ENCODE measurements around the gene LCLAT1.

LCLAT1 gene

DNA sequence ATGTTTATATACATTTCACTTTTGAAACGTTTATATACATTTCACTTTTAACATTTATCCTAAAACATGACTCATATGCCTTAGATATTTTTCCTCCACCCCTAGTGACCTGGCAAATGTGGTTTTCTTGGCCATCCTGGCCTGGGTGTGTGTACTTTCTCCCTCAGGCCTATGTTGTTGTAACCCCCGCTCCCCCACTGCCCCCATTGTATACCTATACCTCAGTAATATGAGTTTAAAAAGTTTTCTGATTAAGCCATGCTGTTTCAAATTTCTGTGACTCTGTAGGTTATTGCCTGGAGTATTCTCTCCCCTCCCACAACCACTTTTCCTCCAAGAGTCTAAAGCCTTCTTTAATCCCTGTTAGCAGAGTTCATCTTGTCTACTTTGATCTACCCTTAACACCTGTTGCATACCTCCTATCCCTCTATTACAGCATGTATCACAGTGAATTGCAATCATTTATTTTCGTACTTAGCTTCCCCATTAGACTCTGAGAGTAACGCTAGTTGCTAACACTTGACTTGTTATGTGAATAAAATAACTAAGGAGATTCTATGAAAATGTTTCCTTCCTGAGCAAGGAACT, 67.9 kb downstream of the LCLAT1 start:
- DNase-seq (ENCODE audit: low read depth in 2 of 2) = no peak

DNA sequence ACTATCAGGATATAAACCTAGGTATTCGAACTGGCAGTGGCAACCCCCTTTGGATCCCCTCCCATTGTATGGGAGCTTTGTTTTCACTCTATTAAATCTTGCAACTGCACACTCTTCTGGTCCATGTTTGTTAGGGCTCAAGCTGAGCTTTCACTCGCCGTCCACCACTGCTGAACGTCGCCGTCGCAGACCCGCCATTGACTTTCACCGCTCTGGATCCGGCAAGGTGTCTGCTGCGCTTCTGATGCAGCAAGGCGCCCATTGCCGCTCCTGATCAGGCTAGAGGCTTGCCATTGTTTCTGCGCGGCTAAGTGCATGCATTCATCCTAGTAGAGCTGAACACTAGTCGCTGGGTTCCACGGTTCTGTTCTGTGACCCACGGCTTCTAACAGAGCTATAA, 69.1 kb downstream of the LCLAT1 start:
- DNase-seq (ENCODE audit: low read depth in 2 of 2) = no peak

DNA sequence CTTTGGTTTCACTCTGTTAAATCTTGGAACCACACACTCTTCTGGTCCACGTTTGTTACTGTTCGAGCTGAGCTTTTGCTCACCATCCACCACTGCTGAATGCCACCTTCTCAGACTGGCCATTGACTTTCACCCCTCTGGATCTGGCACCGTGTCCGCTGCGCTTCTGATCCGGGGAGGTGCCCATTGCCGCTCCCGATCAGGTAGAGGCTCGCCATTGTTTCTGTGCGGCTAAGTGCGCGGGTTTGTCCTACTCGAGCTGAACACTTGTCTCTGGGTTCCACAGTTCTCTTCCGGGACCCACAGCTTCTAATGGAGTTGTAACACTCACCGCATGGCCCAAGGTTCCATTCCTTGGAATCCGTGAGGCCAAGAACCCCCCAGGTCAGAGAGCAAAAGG, 72.8 kb downstream of the LCLAT1 start:
- no peak for DNase-seq (ENCODE audit: low read depth in 2 of 2)

DNA sequence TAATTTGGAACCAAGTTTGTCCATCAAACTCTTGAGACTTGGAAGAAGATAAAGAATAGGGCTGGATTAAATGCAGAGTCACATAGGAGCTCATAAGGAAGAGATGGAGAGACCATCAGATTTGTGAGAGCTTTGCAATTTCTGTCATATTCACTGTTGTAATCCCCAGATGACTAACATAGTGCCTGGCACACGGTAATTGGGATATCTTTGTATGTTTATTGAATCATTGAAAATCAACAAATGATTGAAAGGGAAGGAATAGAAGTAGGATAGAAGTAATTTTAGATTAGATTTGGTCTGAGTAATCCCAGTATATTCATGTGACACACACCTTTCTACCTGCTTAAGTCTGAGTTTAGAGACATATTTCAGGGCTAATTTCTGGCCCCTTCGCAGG, 75.4 kb downstream of the LCLAT1 start:
- DNase-seq (ENCODE audit: low read depth in 2 of 2) = no peak

DNA sequence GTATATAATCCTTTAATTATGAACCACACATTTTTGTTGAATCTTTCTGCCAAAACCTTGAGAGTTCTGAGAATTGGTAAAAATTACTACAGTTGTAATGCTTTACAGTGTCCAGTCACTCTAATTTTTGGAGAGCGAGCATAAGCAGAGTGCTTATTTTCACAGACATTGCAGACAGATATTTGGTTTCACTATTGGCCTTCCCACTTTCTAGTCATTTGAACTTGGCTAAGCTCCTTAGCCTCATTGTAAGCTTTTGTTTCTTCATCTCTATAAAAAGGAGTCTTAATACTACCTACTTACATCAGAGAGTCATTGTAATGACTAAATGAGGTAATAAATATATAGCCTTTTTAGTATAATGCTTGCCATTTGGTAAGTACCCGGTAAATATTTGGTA, 80.4 kb downstream of the LCLAT1 start:
- DNase-seq (ENCODE audit: low read depth in 2 of 2) = no peak

DNA sequence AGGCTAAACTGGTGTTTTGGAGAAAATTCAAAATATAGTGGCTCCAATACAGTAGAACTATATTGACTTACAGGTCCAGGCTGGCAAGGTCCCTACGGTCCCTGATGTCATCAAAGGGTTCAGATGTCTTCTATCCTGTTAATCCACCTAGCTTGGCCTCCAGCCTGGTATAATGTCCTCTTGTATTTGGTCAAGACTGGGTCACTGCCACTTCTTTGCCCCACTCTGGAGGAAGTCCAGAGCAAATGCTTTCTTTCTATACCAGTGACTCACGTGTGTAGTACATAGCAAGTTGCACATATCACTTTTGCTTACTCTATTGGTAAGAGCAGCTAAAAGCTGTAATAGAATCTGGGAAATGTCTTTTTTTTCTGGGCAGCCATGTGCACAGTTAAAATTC, 80.8 kb downstream of the LCLAT1 start:
- DNase-seq (ENCODE audit: low read depth in 2 of 2) = no peak

DNA sequence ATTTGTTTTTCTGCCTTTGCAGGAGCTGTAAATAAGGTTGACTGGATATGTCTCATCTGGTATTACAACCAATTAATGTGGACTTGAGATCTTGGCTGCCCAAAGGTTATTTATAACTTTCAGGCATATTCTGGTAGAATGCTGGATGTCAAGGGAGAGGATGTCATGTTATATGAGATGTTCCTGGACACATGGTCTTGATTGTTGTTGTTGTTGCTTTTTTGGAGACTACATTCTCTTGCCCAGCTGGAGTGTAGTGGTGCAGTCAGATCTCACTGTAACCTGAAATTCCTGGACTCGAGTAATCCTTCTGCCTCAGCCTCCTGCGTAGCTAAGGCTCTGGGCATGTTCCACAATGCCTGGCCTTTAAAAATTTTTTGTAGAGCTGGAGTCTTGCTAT, 83.3 kb downstream of the LCLAT1 start:
- no peak for DNase-seq (ENCODE audit: low read depth in 2 of 2)

DNA sequence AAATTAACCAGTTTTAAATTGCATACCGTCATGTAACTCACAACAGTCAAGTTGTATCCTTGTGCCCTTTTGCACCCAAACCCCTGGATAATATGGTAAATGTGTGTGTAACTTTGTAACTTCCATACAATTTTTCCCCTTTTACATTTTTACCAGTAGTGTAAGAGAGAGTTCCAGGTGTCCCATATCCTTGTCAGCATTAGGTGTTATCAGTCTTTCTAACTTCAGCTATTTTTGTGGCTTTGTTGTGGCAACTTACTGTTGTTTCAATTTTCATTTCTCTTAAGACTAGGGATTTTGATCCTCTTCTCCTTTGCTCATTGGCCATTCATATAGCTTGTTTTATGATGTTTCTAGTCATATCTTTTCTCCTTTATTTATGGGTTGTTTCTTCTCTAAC, 94.6 kb downstream of the LCLAT1 start:
- no peak for DNase-seq (ENCODE audit: low read depth in 2 of 2)

DNA sequence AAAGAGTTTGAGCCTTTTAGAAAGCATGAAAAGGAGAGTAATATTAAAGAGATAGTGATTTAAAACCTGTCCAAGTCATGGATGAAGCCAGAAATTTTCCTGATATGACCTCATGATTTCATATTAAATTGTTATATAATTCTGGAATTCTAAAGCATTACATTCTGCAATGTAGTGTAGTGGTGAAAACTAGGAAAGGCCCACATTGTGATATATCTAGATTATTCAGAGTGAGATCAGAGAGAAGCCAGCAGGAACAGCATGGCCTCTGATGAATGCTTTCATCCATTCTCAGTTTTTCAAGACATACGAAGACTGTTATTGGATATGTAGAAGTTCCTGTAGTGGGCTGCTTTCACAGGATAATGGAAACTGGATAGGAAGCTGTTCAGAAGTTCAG, 98.8 kb downstream of the LCLAT1 start:
- DNase-seq (ENCODE audit: low read depth in 2 of 2) = no peak

DNA sequence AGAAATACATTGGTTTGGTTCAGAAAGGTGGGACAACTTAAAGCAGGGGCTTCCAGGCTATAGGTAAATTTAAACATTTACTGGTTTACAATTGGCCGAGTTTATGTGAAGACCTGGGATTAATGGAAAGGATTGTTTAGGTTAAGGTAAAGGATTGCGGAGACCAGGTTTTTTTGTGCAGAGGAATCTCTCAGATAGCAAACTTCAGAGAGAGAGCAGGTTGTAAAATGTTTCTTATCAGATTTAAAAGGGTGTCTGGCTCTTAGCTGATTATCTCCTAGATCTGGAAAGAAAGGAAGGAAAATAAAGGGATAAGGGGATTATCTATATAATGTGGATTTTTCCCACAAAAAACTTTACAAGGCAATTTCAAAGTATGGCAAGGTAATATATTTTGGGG, 101.3 kb downstream of the LCLAT1 start:
- DNase-seq (ENCODE audit: low read depth in 2 of 2) = no peak

DNA sequence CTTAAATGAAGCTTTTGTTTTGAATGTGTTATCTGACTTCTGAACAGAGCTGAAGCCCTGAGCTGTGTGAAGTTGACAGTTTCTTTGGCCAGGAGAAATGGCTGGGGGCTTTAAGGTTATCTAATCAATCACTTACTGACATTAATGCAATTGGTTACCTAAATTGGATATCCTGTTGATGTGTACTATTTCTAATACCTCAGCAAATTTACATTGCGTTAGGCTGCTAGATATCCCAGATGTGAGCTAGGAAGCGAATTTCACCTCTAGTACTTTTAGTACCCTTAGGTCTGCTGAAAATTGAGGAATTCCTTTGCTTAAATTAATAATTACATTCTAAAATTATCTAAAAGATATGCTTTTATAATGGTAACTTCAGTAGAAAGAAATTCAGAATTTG, 102.0 kb downstream of the LCLAT1 start:
- no peak for DNase-seq (ENCODE audit: low read depth in 2 of 2)

DNA sequence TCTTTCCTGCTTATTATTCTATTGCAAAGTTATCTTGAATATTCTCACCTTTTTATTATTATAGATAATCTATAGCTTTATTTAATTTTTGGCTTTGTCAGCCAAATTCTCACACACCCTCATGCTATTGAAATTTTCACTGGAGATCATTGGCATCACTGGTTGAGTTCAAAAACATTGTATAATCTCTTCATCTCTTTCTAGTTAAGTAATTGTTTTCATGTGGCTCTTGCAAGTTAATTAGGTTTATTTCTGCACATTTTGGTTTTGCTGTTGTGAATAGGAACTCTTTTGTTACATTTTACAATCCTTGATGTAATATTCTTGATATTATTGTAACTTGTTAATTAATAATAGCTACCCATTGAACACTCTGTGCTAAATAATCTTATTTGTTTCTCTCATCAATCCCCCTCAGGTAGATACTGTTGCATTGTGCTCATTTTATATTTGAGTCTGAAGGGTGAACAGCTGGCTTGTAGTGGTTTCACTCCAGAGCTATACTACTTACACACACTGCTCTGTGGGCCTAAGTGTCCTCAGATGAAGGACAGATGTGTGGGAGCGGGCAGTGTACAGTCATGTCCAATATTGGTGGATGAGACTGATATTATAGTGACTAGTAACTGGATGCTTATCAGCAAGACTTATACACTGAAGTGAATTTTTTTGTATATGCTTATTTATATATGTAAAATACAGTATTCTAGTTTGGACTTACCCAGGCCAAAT, 112.7 kb downstream of the LCLAT1 start:
- no peak for DNase-seq (ENCODE audit: low read depth in 2 of 2)

DNA sequence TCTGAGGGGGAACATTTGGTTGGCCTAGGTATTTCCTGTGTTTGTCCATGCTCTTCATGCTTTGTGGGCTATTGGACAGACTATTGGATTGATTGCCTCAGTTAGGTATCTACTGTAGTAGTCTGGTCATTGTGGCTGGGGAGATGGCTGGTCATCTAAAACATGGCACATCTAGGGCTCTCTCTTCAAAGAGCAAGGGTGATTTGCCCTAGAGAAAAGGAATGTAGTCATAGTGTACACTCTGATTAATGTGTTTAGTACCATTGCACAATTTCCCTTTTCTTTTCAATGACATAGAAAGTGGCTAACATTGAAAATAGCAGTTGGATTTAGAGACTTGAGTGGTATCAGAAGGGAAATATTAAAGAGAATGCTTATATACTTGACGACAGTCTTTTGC, 114.3 kb downstream of the LCLAT1 start:
- DNase-seq (ENCODE audit: low read depth in 2 of 2) = no peak

DNA sequence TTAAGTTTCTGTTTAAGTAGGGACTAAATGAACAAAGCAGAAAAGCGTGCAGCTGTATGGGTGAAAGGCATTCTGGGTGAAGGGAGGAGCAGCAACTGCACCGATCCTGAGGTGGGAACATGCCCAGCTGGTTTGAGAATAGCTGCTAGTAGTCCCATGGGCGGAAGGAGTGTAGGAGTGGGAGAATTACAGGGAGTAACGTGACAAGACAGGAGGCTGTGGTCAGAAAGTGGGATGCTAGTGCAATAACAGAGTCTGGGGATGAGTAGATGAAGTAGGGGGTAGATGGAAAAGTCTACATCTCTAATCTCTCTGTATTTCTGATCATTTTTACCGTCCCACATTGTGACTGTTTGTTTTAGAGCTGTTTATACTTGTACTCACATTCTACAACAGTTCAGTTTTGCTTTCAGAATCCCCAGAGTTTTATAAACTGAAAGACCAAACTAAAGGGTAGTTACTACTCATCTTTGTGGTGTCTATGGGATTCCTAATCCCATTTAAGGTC, 118.9 kb downstream of the LCLAT1 start:
- no peak for DNase-seq (ENCODE audit: low read depth in 2 of 2)

DNA sequence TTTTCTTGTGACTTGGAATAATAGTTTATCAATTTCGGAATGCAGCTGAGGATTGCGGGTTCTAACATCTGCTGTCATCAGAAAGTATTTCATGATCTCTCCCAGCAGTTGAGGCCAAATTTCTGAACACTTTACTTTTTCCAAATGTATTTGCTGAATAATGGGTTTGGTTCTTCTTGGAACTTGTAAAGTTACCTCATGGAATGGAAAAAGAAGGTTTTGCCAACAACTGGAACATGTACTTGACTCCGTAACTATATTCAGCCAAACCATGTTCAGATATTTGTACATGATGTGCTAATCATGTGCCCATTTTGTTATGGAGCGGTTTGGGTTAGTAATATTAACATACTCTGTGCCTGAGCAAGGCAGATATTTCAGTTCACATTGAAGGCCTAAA, 119.6 kb downstream of the LCLAT1 start:
- DNase-seq (ENCODE audit: low read depth in 2 of 2) = no peak

DNA sequence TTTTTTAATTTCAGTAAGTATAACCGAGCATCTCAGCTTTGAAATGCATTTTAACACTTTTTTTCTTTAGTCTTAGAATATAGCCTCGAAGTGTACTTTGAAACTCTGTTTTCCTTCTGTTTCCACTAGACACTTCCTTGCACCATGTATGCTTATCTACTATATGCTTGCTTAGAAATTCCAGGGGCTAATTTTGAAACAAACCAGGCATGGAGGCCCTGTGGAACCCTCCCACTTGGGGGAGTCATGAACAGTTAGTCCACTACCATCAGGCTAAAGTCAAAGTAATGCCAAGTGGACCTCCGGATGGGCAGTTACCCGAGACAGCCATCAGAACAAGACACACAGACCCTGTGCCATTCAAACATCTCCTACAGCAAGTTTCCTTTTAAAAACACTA, 120.3 kb downstream of the LCLAT1 start:
- DNase-seq (ENCODE audit: low read depth in 2 of 2) = no peak

DNA sequence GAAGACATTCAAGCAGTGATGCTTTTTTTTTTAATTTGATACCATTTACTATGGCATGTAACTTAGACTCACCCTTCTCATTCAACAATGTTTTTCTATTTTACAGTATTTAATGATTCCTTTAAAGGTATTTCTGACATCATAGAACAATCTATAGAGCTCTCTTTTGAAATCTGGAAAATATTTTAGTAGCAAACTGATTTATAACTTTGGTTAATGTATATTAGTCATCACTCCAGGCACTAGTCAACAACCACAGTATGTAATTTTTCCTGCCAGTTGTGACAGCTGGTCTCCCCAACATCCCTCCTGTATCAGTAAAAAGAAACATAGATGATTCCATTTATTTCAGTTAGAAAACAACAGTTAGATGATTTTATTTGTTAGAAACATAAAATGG, 122.9 kb downstream of the LCLAT1 start:
- DNase-seq (ENCODE audit: low read depth in 2 of 2) = no peak

DNA sequence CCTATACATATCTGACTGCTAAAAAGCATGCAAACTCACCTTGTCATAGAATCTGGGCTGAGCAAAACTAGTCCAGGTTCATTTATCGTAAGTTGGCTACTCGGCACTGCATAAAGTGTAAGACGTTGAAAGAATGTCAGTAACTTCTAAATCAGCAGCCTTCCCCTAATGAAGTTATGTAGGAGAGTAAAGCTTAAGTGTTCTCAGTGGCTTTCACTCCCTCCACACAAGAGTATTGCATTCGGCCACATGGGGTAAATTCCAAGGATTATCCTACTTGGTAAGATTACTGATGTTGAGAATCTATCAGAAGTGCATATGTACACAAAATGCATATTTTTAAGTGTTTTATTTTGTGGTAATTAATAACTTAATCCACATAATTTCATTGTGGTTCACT, 130.1 kb downstream of the LCLAT1 start:
- no peak for DNase-seq (ENCODE audit: low read depth in 2 of 2)

DNA sequence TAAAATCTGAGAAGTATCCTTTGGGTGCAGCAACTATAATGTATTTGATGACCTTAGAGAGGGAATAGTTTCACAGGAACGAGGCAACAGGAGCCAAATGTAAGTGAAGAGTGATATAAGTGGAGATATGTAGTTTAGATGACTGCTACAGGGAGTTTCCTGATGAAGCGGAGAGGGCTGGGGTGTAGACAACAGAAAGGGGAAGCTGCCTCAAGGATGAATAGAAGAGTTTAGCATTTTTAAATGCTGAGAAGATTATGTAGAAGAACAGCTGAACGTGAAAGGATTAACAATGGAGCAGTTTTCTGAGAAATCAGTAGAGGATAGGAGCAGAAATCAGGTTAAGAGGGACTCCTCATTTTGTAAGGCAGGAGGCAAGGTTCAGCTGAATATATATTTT, 133.3 kb downstream of the LCLAT1 start:
- no peak for DNase-seq (ENCODE audit: low read depth in 2 of 2)

DNA sequence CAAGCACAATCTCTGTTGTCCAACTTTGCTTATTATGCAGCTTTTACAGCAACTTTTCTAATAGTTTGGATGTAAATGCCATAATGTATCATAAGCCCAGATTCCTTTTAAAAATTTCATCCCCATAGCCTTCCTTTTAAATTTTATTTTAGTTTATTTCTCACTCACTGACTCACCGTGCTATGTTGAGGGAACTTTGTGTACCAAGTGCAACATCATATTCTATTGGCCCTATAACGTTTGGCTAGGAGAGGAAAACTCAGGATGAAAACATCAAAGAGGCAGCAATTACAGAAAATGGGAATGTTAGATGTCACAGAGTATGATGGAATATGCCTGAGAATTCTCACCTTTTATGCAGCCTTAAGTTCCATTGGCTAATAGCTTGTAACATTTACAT, 135.5 kb downstream of the LCLAT1 start:
- no peak for DNase-seq (ENCODE audit: low read depth in 2 of 2)

DNA sequence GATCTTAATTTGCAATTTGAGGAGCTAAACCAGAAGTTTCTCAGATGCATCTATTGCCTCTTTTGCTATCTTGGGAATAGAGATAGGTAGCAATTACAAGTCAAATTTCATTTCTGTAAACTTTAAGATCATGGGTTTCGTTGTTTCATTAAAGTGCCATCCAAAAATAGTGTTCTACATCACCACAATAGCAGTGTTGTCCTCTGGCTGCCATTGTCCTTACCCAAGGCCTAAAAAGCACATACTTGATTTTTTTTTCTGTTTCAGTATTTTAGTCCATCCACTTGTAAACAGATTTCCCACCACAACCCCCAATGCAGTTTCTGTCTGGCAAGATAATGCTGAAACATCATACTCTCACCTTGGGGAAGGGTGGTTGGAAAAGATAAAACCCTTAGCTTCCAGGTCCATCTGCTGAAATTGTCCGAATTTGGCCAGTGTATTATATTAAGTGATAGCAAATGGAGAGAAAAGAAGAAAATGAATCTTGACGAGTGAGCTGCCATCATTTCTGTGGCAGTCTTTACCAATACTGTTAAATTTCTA, 136.2 kb downstream of the LCLAT1 start:
- no peak for DNase-seq (ENCODE audit: low read depth in 2 of 2)

DNA sequence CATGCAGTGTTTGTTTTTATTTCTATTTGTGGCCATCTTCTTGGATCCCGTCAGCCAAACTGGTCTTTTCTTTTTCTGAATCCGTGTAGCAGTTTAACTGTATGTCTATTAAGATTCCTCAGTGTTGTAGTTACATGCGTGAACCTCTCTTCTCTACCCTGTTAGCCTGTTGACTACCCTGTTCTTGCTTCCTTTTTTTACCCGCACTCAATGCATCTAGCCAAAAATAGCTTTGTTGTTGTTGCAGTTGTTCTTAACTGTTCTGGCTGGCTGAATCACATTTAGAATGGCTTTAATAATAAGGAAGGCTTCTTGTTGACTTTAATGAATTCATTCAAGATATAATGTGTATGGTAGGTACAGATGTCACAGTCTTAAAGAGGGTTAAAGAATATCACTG, 137.1 kb downstream of the LCLAT1 start:
- no peak for DNase-seq (ENCODE audit: low read depth in 2 of 2)

DNA sequence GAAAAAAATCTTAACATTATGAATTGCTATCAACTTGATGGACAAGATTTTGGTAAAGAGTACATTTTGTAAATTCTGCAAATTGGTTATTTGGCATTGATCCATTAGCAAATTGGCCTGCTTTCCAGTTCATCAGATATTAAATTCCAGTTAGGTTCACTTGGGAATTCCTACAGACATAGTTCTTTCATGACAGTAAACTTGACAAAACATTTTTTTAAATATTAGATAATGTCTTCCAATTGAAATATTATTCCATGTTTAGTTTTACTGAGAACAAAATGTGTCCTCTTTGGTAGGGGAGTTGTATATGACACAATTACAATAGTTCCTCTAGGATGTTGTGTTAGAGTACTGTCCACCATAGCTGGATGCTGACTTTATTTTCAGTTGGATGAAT, 141.9 kb downstream of the LCLAT1 start:
- no peak for DNase-seq (ENCODE audit: low read depth in 2 of 2)

DNA sequence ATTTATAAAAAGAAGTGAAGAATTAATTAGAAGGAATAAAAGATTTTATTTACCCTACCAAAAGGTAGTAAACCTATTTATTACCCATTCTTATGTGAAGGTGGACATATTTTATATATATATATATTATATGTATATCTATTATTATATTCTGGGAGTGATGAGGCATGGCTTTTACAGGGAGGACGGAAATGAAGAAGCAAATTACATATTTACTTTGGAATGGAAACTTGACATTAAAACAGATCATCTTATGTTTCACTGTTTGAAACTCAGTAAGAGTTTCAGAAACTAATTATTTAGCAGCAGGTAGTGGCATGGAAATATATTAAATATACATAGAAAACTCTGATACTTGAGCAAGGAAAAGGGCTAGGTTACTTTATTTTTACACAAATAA, 143.4 kb downstream of the LCLAT1 start:
- DNase-seq (ENCODE audit: low read depth in 2 of 2) = no peak

Data from stimulated activated CD8-positive, alpha-beta memory T cell treated with anti-CD3 and anti-CD28 coated beads, Interleukin-15, amount 100 ng/mL, for 4 hours (primary cell).